Dedifferentiated amniotic fluid mesenchymal stem cell (primary cell): ENCODE data around the gene CCNT2.
A peak's percentile ranks its signal among the peaks of the same experiment; 100 is the strongest.
"Not testable (repeated sequence)": the region's sequence is repeated elsewhere in the genome, so short reads cannot be mapped to it uniquely, and the experiment has no call there.

Source experiments
- DNase-seq: peaks from one replicate; pipeline ENCODE4 v3.0.0-alpha.2; 2016; ENCODE audit errors: extremely low spot score

Gene CCNT2

DNA sequence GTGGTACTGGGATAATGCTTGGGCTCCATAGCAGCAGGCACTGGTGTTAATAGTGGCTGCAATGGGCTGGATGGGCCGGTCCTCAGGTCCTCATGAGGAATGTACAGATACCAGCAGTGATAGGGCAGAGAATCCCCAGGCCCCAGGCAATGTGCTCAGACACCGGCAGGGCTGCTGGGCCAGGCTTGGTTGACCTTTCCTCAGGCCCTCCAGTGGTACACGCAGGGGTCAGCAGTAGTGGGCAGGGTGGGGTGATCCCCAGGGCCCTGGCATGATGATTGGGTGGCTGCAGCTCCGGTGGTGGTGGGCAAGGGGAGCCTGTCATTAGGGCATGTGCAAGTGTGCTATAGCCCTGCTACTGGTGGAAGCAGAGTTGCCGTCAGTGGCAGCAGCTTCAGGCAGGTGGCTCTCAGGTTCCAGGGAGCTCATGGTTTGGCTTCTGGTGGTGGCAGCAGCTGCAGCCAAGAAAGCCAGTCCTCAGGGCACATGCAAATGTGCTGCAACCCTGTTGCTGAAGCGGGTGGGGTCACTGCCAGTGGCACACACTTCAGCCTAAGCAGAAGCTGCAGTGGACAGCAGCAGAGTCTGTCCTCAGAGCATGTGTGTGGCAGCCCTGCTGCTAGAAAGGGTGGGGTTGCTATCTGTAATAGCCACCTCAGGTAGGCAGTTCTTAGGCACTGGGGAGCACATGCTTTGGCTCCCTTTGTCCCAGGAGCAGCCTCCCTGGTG is 56.8 kb downstream of the CCNT2 start:
- DNase-seq: no peak

- DNase-seq: no peak
Measured at GRCh38 chr2:134976074-134976702, 57.6 kb downstream of the CCNT2 start.

DNA sequence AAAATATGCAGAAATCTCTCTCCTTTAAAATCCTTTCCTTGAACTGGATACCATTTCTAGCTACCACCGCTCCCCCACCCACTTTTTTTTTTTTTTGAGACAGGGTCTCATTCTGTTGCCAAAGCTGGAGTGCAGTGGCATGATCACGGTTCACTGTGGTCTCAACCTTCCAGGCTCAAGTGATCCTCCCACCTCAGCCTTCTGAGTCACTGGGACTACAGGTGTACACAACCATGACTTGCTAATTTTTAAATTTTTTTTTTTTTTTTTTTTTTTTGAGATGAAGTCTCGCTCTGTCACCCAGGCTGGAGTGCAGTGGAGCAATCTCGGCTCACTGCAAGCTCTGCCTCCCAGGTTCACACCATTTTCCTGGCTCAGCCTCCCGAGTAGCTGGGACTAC is 58.5 kb downstream of the CCNT2 start:
- DNase-seq: not testable (repeated sequence)

DNA sequence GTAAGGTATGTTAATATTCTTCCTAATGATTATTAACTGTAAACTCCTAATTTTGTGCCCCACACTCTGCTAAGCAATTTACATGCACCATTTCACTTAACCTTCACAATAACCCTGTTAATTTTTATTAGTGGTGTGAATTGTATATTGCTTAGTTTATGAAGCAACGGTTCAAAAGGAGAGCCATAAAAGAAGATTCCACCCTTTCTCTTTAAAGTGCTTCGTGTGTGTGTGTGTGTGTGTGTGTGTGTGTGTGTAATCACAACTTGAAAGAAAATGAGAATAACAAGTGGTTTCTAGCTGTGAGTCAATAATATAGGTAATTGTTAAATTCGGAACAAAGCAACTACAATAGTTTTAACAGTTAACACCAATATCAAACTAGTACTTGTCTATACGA is 60.6 kb downstream of the CCNT2 start:
- no peak for DNase-seq

DNA sequence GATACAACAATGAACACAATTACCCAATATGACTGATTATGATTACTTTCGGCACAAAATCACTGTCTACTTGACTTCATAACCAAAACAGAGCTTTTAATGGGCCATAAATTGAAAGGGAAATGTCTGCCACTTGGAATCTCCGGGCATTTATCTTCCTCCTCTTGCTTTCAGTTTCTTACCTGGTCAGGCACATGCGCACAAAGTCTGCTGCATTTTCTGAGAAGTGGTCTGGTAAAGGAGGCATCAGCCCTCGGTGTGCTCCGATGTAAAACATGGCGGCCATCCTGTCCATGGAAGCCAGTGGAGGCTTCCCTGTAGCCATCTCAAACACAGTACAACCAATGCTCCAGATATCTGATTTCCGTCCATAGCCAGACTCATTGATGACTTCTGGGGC is 62.0 kb downstream of the CCNT2 start:
- DNase-seq: no peak

GRCh38 chr2:134982603-134983002 is 64.0 kb downstream of the CCNT2 start:
- DNase-seq: no peak

DNA sequence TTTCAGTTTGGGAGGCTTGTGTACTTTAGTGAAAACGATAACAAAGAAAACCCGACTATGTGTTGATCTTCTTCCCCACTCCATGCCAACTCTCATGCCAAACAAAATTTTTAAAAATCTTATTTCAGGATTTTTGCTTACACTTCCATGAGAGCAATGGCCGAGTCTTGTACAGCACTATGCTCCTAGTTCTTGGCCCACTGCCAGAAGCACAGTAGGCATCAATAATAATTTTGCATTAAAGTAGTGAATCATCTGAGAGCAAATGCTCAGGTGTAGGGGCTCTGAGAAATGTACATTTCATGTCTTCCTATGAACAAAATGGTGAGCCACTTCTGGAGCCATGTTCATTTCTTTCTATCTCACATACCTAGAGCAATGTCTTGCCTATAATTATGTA is 66.4 kb downstream of the CCNT2 start:
- no peak for DNase-seq

DNA sequence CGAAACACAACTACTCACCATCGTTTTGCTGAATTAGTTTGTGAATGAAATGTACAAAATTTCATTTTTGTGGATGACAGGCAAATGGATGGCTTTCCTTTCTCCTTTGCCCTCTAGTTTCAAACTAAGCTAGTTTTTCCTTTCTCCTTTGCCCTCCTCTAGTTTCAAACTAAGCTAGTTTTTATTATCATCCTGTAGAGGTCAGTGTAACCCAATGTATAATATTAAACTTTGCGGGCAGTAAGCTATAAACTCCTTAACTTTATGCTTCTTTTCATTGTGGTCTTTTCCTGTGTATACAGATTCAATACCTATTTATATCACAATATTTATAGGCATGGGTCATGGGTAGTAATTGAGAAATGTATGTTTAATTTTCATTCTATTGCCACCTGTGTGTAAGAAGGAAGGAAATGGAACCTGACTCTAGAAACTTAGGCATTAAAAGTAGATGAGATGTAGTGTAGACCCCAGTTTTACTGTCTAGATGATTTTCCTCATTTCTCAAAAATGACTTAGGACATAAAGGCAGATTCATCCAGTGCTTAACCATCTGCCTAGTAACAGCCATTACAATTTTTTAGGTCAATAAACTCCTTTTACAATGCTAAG is 70.5 kb downstream of the CCNT2 start:
- DNase-seq: peak; percentile 20

GRCh38 chr2:134999521-134999920 is 80.9 kb downstream of the CCNT2 start:
- no peak for DNase-seq

DNA sequence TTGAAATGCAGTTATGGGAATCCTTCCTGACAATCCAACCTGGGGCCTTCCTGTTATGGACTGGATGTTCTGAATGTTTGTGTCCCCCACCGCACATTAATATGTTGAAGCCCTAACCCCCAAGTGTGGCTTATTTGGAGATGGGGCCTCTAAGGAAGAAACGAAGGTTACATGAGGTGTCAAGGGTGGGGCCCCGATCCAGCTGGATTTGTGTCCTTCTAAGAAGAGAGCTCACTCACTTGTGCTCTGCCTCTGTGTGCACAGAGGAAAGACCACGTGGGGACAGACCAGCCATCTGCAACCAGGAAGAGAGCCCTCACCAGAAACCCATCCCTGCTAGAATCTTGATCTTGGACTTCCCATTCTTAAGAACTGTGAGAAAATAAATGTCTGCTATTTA is 84.2 kb downstream of the CCNT2 start:
- no peak for DNase-seq

GRCh38 chr2:135004005-135004746 is 85.6 kb downstream of the CCNT2 start:
- peak; percentile 54 for DNase-seq

- DNase-seq: no peak
Measured at GRCh38 chr2:135005753-135006152, 87.1 kb downstream of the CCNT2 start.
